ENCODE data around the gene ST6GALNAC1.

GRCh38 chr17:76682296-76682695, 38.7 kb upstream of the ST6GALNAC1 start:
- TF ChIP-seq CTCF (IDR thresholded peaks at IDR 0.05): no peak
- no peak for TF ChIP-seq POLR2A (IDR thresholded peaks at IDR 0.05)
